Heart right ventricle (tissue), 16 donors: Measurements from ENCODE around the gene MACROD2. TPM values are rescaled to one million over a fixed set of nuclear protein-coding genes. Genes with fewer than 3 reads are reported as not detected.
A peak's percentile ranks its signal among the peaks of the same experiment; 100 is the strongest.

Experiments
- ATAC-seq, 8 donors: fragments of 200-7000 bp; cut with Tn5 transposase; one replicate each; pipeline ENCODE4 v1.9.1; 2020; ENCODE audit warnings: mild to moderate bottlenecking in 8 of 8, moderate library complexity in 8 of 8, moderate number of reproducible peaks in 1 of 8
- DNase-seq, 2 donors: peaks; one replicate each; pipeline ENCODE4 v3.0.0-alpha.2; 2020
- H3K27ac ChIP-seq, 10 donors: fragments of 200-600 bp; sonication (generic) in 2 of 10; one replicate each; pipeline versions ENCODE4 v1.5.0 to v1.8.0; 2020 to 2022; ENCODE audit warnings: mild to moderate bottlenecking in 3 of 10
- H3K27me3 ChIP-seq, 7 donors: fragments of 200-600 bp; one replicate each; pipeline ENCODE4 v1.8.0; 2021 to 2022; ENCODE audit warnings: mild to moderate bottlenecking in 2 of 7
- H3K36me3 ChIP-seq, 9 donors: fragments of 200-600 bp; sonication (generic) in 1 of 9; one replicate each; pipeline versions ENCODE4 v1.5.0 to v1.8.0; 2020 to 2022; ENCODE audit warnings: mild to moderate bottlenecking in 2 of 9
- H3K4me1 ChIP-seq, 9 donors: fragments of 200-600 bp; sonication (generic) in 1 of 9; one replicate each; pipeline versions ENCODE4 v1.5.0 to v1.8.0; 2020 to 2022; ENCODE audit warnings: mild to moderate bottlenecking in 4 of 9
- H3K4me3 ChIP-seq, 10 donors: fragments of 200-600 bp; sonication (generic) in 2 of 10; one replicate each; pipeline versions ENCODE4 v1.5.0 to v1.8.0; 2020 to 2022; ENCODE audit warnings: mild to moderate bottlenecking in 7 of 10, moderate library complexity in 2 of 10
- H3K9me3 ChIP-seq, 11 donors: fragments of 200-600 bp in 10 of 11; sonication (generic) in 2 of 11; one replicate each; pipeline versions ENCODE4 v1.5.0 to v1.8.0; 2013 to 2022; ENCODE audit warnings: mild to moderate bottlenecking in 2 of 11, control low read depth in 1 of 11, moderate library complexity in 1 of 11
- WGBS, 2 donors: extraction: QIAGEN DNeasy Blood & Tissue Kit; methylation state at CpG; one replicate each; pipeline ENCODE4 v1.1.7; 2013; ENCODE audit warnings: inconsistent platforms in 1 of 2; 5-methylcytosine and 5-hydroxymethylcytosine counted together
- intact Hi-C, 10 donors: fragments of 100-400 bp; cut with DNase I; formaldehyde crosslinking; loops; one replicate each; pipeline versions ENCODE4 v1.11.1 to v1.14.2; 2022
- polyA plus RNA-seq, 2 donors: library from polyadenylated mRNA; stranded (reverse); fragments of 200-250 nt; gene quantifications; one replicate each; pipeline ENCODE4 v1.2.3, GENCODE V29; 2013
- total RNA-seq, 10 donors: library from RNA; stranded (reverse); fragmentation: NEBNext Ultra II Directional in 3 of 10; extraction: Animal tissue kit (Norgen Biotek cat#: 25700) in 3 of 10; gene quantifications; one replicate each; pipeline versions ENCODE4 v1.2.1 to v1.2.4, GENCODE V29; 2021 to 2023
- TF ChIP-seq, protein P1 (sequence below), 9 donors: fragments of 200-600 bp; sonication (generic) in 2 of 9; IDR thresholded peaks; one replicate each; pipeline versions ENCODE4 v1.5.0 to v1.8.0; 2021 to 2022; ENCODE audit warnings: antibody characterized with exemption in 9 of 9, mild to moderate bottlenecking in 5 of 9, moderate library complexity in 1 of 9
- donor health status: Arrhythmogenic right ventricular cardiomyopathy.
- donor health status: ischemic (EF 13 %, LVEDD 7.1; RV severe dilation, severe dysfunction).
- donor health status: healthy with polysubstance abuse.
- donor health status: DM: no; HTN: yes; CAD: no.
- donor health status: DM: no; HTN: no; CAD: no.
- donor health status: ischemic (EF 25% LVEDD 6.9; RV normal size, moderate dysfunction).
- donor health status: ischemic (EF 25% LVEDD 5.7; RV mildly dilated, moderate dysfunction).
- donor health status: healthy.
- donor health status: DM: yes; HTN: yes; CAD: no.
- donor health status: Ischemic cardiomyopathy.
- donor health status: ischemic (EF 35%, LVEDD 5.7; RV mildly dilated, moderate dysfunction).
- donor health status: nonischemic (EF 11% LVEDD 7.7; RV severe dilation, severe dysfunction).
- donor health status: DM: yes; HTN: yes; CAD: no.
- donor health status: PGD.
- donor health status: ischemic (EF 29% LVEDD 5.4; RV normal size, mild dysfunction).
- donor health status: nonischemic (EF 23%, LVEDD 6.1; RV moderate dilation, normal function).

MACROD2 gene
- total and polyA plus RNA-seq, 12 donors, result 0.28 to 6.4 (median 4.1) TPM

DNA sequence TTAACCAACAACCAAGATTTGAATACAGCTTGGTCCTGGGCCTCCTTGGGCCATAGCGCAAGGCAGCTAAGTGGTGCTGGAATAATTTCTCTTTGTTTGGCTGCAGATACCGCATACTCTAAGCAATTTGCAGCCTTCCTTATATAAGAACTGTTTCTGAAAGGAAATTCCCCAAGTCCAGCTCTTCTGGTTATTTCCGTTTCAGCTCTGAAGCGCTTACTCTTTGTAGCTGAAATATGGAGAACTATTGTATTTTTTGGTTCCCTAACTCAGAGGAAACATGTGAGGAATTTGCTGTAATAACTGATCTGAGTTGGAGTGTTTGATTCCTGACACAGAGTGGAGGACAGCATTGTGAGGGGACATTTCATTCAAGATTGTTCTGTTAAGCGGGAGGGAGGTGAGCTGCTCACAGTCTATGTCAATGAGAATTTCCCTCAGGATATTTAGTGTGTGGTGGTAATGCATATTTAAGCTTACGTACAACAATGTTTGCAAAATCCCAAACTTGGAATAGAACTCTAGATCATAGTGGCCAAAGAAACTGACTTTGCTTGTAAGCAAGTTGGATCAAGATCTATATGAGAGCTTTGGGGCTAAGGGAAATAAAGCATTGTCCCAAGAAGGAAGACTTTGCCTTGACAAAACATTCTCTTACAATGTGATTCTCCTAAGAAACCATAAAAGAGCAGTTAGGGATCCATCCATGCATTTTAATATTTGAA, 918.7 kb downstream of the MACROD2 start:
- no peaks in the 10 kb centered on the region for H3K9me3 ChIP-seq
- no peak for ATAC-seq

DNA sequence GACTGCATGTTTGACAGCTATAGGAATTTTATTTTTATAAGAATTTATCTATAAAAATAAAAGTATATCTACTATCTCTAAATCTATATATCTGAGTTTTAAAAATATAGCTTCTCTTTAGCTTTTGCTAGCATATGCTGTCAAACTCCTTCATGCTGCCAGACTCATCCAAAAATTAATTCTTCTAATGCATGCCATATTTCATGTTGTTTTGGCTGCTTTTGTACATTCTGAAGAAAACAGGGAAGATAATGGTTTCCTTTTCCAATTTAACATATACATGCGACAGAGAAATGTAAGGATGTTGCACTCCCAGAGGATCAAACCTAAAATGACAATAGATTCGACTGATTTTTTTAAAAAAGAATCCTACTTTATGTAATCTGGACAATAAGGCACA, 919.3 kb downstream of the MACROD2 start:
- Histone ChIP-seq H3K27me3 (no peaks in the 10 kb centered on the region), H3K4me3 (no peak overlapping the region), H3K9me3 (no peaks in the 10 kb centered on the region), H3K36me3 (no peaks in the 10 kb centered on the region), H3K27ac (no peak overlapping the region), H3K4me1 (peaks cover 0 to 8% (median 0%) of the 10 kb centered on the region in 9 donors)
- WGBS, 2 donors, result 58 to 63% methylated on average over 2 of the region's 2 CpGs
- TF ChIP-seq, protein P1, sequence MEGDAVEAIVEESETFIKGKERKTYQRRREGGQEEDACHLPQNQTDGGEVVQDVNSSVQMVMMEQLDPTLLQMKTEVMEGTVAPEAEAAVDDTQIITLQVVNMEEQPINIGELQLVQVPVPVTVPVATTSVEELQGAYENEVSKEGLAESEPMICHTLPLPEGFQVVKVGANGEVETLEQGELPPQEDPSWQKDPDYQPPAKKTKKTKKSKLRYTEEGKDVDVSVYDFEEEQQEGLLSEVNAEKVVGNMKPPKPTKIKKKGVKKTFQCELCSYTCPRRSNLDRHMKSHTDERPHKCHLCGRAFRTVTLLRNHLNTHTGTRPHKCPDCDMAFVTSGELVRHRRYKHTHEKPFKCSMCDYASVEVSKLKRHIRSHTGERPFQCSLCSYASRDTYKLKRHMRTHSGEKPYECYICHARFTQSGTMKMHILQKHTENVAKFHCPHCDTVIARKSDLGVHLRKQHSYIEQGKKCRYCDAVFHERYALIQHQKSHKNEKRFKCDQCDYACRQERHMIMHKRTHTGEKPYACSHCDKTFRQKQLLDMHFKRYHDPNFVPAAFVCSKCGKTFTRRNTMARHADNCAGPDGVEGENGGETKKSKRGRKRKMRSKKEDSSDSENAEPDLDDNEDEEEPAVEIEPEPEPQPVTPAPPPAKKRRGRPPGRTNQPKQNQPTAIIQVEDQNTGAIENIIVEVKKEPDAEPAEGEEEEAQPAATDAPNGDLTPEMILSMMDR (IDR thresholded peaks at IDR 0.05), result no peak
- ATAC-seq (no peak), DNase-seq (no peak)
- intact Hi-C loops, result no loop called here

More for the DNA sequence above, 918.7 kb downstream of the MACROD2 start:
- no peak for DNase-seq
- no peak overlapping the region for H3K27ac ChIP-seq
- H3K27me3 ChIP-seq, result no peaks in the 10 kb centered on the region
- H3K4me3 ChIP-seq, result no peak overlapping the region
- peaks cover 0 to 8% (median 0%) of the 10 kb centered on the region in 9 donors for H3K4me1 ChIP-seq
- intact Hi-C loops, result no loop called here
- no peaks in the 10 kb centered on the region for H3K36me3 ChIP-seq
- WGBS, 2 donors, result 70 to 80% methylated on average over 6 of the region's 6 CpGs
- TF ChIP-seq, protein P1 (IDR thresholded peaks at IDR 0.05), result no peak

DNA sequence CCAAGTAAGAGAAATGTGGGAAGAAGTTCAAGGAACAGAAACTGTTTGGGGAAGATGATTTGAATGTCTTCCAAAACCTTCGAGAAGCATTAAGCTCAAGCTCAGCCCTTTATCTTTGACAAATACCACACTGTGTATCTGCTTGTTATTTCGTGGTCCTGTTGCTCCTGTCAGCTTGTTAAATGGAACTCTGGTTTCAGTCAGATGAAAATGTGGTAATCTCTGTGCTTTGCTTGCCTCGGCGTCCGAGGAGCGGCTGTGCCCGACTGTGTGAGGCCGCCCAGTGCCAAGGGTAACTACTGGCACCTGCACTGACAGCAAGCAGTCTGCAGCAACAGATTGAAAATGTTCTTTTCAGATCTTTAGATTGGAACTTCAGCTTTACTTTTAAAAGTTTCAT, 920.0 kb downstream of the MACROD2 start:
- WGBS, 2 donors, result 21 to 28% methylated on average over 8 of the region's 8 CpGs
- ATAC-seq, result peak in 4 of 8 donors; percentile 19 to 62 (median 39)

DNA sequence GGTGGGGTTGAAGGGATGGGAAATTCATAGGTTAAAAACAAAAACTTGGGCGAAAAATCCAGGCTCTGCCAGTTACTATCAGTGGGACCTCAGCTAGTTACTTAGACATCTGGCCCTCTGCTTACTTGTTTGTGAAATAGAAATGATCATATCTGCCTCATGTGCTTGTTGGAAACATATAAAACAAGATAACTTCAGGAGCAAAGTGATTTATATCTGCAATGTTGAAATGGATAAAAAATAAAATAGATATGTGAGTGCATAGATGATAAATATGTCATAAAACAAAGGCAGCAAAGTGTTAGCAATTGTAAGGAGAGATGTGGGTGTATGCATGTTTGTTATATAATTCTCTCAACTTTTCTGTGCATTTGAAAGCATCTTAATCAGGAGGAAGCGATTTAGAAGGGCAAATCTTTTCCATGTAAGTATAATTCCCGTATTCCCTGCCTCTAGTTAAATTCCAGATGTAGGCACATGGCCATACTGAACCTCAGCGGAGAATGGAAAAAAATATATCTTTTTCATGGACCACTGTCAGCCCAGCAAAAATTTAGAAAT, 921.1 kb downstream of the MACROD2 start:
- TF ChIP-seq, protein P1 (IDR thresholded peaks at IDR 0.05), result no peak
- WGBS, 2 donors, result 79% methylated on average over 4 of the region's 4 CpGs
- Histone ChIP-seq H3K27me3 (no peaks in the 10 kb centered on the region), H3K4me3 (no peak overlapping the region), H3K36me3 (no peaks in the 10 kb centered on the region), H3K27ac (no peak overlapping the region), H3K4me1 (peaks cover 0 to 8% (median 0%) of the 10 kb centered on the region in 9 donors), H3K9me3 (no peaks in the 10 kb centered on the region)
- intact Hi-C loops, result no loop called here
- ATAC-seq, result no peak
- DNase-seq, result no peak

More for the DNA sequence above, 920.0 kb downstream of the MACROD2 start:
- H3K27ac ChIP-seq, result no peak overlapping the region
- H3K27me3 ChIP-seq, result no peaks in the 10 kb centered on the region
- intact Hi-C loops, result no loop called here
- peaks cover 0 to 8% (median 0%) of the 10 kb centered on the region in 9 donors for H3K4me1 ChIP-seq
- H3K4me3 ChIP-seq, result no peak overlapping the region
- no peaks in the 10 kb centered on the region for H3K36me3 ChIP-seq
- H3K9me3 ChIP-seq, result no peaks in the 10 kb centered on the region
- DNase-seq, result no peak
- TF ChIP-seq, protein P1 (IDR thresholded peaks at IDR 0.05), result no peak
